Measurements from ENCODE around the gene GOLGA6C. TPM values are rescaled to one million over a fixed set of nuclear protein-coding genes. Genes with fewer than 3 reads are reported as not detected.
"Not testable (repeated sequence)": the region's sequence is repeated elsewhere in the genome, so short reads cannot be mapped to it uniquely, and the experiment has no call there.

GOLGA6C gene
- total and polyA plus RNA-seq, 5 experiments from 2014 or later, result not detected

DNA sequence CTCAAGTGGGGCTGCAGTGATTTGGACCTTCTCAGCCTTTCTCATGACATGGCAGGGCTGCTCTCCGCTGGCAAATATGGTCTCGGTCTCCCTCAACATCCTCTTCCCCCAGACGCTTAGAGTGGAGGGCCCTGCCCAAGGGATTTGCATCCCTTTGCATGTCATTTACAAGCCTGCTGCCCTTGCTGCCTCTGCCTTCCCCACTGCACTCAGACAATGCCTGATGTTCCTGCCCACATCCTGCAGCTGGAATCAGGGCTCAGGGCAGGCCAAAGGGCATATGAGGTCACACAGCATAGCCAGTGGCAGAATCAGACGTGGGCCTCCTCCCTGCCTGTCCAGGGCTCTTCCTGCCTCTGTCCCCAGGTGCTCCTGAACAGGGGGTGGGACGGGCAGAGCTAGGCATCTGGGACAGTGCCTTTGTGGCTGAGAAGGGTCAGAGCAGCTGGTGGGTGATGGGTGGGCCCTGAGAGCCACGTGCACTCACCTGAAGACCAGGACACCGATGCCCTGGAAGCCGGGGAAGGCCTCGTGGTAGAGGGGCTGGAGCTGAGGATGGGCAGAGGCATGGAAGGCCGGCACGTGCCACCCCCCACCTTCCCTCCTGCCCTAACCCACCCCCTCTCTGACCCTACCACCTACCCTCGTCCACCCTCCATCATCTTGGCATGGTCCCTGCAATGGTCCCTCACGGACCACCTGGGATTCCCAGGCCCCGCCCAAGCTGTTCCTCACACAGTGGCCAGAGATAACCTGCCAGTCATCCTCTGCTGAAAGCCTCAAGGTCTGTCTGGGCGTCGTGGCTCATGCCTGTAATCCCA is 27.4 kb upstream of the GOLGA6C start:
- no peaks in the 10 kb centered on the region for H3K36me3 Mint-ChIP-seq
- DNase-seq (peak in 1 of 10 donors; percentile 57), ATAC-seq (no peak)
- H3K4me1 Mint-ChIP-seq, result no peaks in the 10 kb centered on the region
- peaks cover 10 to 31% (median 13%) of the 10 kb centered on the region in 5 donors for H3K27me3 Mint-ChIP-seq
- no peaks in the 10 kb centered on the region for H3K9me3 Mint-ChIP-seq
- H3K27ac Mint-ChIP-seq, result peak overlapping the region in 1 of 10 donors; percentile 56
- POLR2A ChIA-PET, result no interaction called here
- no peak overlapping the region for H3K4me3 Mint-ChIP-seq

DNA sequence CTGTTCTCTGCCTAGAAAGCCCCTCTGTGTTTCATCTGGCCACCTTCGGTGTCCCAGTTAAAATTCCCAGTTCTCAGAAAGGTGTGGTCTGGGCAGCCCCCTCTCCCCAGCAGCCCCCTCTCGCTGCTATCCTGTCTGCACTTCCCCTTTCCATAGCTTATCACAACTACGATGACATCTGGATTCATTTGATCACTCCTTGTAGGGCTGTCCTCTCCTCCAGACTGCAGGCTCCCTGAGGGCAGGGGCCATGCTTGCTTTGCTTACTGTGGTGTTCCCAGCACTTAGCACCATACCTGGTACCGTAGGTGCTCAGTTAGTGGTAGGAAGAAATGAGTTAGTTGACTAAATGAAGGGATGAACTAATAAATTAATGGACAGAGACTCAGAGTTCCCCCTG is 26.3 kb upstream of the GOLGA6C start:
- ATAC-seq, result no peak
- no peak overlapping the region for H3K4me3 Mint-ChIP-seq
- no peaks in the 10 kb centered on the region for H3K36me3 Mint-ChIP-seq
- H3K27me3 Mint-ChIP-seq, result peaks cover 10 to 31% (median 13%) of the 10 kb centered on the region in 5 donors
- no peak for DNase-seq
- H3K27ac Mint-ChIP-seq, result no peak overlapping the region
- H3K9me3 Mint-ChIP-seq, result no peaks in the 10 kb centered on the region
- POLR2A ChIA-PET, result no interaction called here
- no peaks in the 10 kb centered on the region for H3K4me1 Mint-ChIP-seq

DNA sequence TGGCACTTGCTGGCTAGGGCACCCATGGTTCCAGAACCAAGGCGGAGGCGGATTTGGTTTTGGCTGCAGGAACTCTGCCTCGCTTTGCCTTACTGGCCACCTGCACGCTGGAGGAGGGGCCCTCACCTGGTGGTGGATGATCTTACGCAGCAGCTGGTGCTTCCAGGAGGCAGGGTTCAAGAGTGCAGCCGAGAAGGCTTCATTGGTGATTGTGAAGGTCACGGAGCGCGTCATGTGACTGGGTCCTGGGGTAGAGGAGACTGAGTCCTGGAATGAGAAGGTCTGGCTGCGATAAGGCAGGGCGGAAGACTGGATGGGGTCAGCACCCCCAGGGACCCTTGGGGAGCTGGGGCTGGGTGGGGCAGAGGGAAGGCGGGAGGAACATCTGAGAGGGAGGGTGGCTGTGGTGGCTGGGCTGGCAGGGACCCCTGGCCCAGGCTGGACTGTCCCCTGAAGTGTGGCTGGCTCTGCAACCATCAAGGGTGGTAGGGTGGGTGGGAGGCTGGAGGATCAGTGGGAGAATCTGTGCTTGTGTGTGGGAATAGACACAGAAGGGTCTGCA is 25.8 kb upstream of the GOLGA6C start:
- no peak for ATAC-seq
- H3K27ac Mint-ChIP-seq, result no peak overlapping the region
- H3K4me1 Mint-ChIP-seq, result no peaks in the 10 kb centered on the region
- POLR2A ChIA-PET, result no interaction called here
- H3K4me3 Mint-ChIP-seq, result no peak overlapping the region
- DNase-seq, result peak in 1 of 10 donors; percentile 60
- no peaks in the 10 kb centered on the region for H3K9me3 Mint-ChIP-seq
- H3K36me3 Mint-ChIP-seq, result no peaks in the 10 kb centered on the region
- peaks cover 10 to 31% (median 13%) of the 10 kb centered on the region in 5 donors for H3K27me3 Mint-ChIP-seq

DNA sequence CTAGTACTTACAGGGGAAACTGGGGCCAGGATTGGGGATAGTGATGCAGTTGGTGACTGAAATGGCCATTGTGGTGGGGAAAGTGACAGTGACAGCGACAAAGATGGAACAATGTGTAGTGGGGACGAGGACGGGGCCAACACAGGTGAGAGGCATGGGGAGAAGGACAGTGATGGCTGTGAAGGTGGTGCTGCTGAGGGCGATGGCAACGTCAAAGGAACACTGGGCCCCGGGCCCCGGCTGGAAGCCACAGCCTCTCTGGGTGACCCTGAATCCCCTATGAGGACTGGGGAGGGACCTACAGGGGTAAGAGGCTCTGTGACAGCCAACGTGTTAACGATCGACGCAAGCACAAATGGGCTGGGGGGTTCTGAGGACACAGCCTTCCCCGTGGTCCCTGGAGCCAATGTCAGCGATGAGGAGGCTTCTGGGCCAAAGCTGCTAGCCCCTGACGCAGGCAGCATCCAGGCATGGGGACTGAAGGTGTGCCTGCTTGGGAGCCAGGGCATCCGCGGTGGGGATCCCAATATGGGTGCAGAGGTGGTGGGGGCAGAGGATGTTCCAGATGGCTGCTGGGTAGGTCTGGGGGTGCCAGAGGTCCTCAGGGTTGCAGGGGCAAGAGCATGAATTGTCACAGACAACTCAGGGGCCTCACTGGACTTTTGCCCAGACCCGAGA is 25.2 kb upstream of the GOLGA6C start:
- POLR2A ChIA-PET, result no interaction called here
- Mint-ChIP-seq H3K9me3 (no peaks in the 10 kb centered on the region), H3K4me3 (no peak overlapping the region), H3K27ac (no peak overlapping the region), H3K4me1 (no peaks in the 10 kb centered on the region), H3K27me3 (peaks cover 10 to 31% (median 13%) of the 10 kb centered on the region in 5 donors), H3K36me3 (no peaks in the 10 kb centered on the region)
- ATAC-seq (no peak), DNase-seq (peak in 1 of 10 donors; percentile 50)

DNA sequence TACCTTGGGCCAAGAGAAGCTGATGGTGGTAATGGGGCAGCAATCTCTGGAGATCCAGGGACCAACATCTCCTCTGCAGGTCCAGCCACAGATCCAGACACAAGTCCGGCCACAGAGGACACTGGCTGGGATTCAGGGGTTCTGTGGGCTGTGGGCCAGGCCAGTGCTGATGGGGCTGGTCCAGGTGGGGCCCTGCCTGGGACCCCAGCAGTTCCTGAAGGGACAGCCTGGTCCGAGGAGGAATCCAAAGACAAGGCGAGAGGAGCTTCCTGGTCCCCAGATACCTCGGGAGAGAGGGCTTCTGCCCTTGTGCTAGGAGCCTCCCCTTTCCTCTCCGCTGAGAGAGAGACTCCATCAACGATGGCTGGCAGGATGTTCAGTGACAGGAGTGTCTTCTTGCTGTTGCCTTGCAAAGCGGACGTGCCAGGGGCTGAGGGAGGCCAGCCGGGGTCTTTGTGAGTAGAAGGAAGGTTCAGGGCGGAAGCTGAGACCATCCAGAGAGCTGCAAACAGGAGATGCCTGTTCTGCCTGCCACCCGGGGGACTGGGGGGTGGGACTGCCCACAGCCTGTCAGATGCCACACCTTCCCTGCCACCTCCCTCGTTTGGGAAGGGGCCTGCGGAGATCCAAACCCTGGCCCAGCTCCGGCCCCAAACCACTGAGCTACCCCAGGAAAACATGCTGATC is 24.5 kb upstream of the GOLGA6C start:
- Mint-ChIP-seq H3K4me3 (no peak overlapping the region), H3K27me3 (peaks cover 10 to 31% (median 13%) of the 10 kb centered on the region in 5 donors), H3K4me1 (no peaks in the 10 kb centered on the region), H3K27ac (no peak overlapping the region), H3K36me3 (no peaks in the 10 kb centered on the region), H3K9me3 (no peaks in the 10 kb centered on the region)
- DNase-seq, result peak in 1 of 10 donors; percentile 51
- no peak for ATAC-seq
- POLR2A ChIA-PET, result no interaction called here

DNA sequence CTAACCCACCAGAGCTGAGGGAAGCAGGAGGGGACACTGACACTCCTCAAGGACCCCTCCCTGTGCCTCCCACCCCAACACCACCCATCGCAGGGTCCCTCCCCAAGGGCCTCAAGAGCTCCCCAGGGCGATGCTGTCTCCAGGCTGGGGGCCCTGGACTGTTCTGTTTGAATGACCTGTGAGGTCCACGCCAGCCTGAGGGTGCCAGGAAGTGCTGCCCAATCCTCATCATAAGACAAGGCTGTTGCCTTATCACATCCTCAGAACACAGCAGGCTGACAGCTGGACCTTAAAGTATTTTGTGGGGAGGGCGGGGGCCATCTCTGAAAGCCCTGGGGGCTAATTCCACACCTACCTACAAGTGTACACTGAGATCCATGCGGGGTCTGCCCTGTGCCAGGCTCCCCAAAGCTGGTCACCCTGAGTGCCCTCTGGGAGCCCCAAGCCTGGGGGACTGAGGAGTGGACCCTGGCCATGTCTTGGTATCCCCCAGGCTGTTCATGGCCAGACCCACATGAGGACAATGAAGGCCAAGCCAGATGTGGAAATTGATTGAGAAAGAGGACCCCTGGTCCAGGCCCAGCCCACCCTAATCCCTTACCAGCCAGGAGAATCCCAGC is 23.8 kb upstream of the GOLGA6C start:
- POLR2A ChIA-PET, result no interaction called here
- Mint-ChIP-seq H3K4me3 (no peak overlapping the region), H3K27me3 (peaks cover 10 to 31% (median 14%) of the 10 kb centered on the region in 5 donors), H3K9me3 (no peaks in the 10 kb centered on the region), H3K4me1 (no peaks in the 10 kb centered on the region), H3K27ac (no peak overlapping the region), H3K36me3 (no peaks in the 10 kb centered on the region)
- DNase-seq (peak in 1 of 10 donors; percentile 10), ATAC-seq (no peak)

DNA sequence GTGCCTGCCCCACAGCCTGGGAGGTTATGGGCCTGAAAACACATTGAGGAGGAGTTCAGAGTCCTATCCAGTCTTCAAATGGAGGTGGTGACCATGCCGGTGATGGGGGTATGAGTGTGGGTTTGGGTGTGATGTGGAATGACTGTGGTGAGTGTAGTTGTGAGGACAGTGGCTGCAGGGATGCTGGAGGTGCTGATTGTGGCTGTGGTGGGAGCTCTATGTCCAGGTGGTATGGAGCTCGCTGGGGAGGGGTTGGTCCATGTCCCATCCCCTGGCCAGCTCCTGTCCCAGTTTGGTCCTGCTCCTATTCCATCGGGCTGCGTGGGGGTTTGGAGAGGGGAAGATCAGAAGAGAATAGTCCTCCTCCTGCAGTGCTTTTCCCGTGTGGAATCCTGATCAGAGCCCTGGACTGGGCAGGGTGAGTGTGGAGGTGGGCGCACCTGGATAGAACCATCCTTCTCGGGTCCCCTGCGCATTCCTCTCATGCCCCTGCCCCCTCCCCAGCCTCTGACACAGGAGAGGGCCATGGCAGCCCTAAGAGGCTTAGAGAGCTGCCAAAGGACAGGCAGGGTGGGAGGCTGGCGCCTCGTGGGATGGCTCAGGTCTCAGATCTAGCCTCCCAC is 23.0 kb upstream of the GOLGA6C start:
- Mint-ChIP-seq H3K9me3 (no peaks in the 10 kb centered on the region), H3K4me1 (no peaks in the 10 kb centered on the region), H3K27ac (no peak overlapping the region), H3K27me3 (peaks cover 10 to 31% (median 17%) of the 10 kb centered on the region in 5 donors), H3K36me3 (no peaks in the 10 kb centered on the region), H3K4me3 (no peak overlapping the region)
- ATAC-seq, result no peak
- DNase-seq, result peak in 1 of 10 donors; percentile 56
- POLR2A ChIA-PET, result no interaction called here

DNA sequence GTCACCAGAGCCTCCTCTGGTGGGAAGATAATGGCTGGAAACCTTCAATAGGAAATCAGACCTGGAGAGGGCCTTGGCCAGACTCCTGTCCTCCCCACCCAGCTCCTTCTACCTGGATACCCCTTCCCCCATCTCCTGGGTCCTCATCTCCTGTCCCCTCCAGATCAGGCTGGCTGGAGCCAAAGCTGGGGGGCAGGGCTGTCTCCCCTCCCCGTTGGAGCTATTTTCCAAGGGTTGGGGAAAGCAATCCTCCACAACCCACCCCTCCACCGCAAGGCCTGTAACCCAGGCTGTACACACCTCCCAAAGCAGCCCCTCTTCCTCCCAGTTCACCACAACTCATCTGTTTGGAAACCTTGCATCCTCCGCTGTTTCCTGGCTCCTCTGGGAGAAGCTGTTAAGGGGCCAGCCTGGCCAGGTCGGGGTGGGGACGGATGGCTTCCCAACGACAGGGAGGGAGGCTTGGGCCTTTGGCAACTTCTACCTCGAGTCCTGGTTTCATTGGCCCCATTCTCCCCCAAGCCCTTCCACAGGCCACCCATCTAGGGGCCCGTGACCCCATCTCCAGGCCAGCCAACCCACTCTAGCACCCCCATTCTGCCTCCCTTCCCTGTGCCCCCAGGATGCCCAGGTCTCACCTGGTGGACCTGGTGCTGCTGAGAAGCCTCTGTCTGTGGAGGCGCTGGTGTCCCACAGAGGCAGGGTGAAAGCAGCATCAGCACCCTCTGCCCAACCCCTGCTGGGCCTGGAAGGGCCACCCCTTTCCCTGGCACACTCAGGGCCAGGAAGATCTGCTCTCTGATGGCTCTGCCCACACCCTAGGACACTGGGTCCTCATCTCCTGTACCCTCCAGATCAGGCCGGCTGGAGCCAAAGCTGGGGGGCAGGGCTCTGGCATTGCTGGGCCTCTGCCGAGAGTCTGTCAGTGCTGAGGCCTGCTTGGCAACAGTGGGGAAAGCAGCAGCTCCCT is 22.1 kb upstream of the GOLGA6C start:
- POLR2A ChIA-PET, result no interaction called here
- Mint-ChIP-seq H3K4me3 (no peak overlapping the region), H3K27me3 (peaks cover 8 to 31% (median 20%) of the 10 kb centered on the region in 5 donors), H3K27ac (no peak overlapping the region), H3K36me3 (no peaks in the 10 kb centered on the region), H3K9me3 (no peaks in the 10 kb centered on the region), H3K4me1 (no peaks in the 10 kb centered on the region)
- DNase-seq (peak in 1 of 10 donors; percentile 62), ATAC-seq (no peak)

DNA sequence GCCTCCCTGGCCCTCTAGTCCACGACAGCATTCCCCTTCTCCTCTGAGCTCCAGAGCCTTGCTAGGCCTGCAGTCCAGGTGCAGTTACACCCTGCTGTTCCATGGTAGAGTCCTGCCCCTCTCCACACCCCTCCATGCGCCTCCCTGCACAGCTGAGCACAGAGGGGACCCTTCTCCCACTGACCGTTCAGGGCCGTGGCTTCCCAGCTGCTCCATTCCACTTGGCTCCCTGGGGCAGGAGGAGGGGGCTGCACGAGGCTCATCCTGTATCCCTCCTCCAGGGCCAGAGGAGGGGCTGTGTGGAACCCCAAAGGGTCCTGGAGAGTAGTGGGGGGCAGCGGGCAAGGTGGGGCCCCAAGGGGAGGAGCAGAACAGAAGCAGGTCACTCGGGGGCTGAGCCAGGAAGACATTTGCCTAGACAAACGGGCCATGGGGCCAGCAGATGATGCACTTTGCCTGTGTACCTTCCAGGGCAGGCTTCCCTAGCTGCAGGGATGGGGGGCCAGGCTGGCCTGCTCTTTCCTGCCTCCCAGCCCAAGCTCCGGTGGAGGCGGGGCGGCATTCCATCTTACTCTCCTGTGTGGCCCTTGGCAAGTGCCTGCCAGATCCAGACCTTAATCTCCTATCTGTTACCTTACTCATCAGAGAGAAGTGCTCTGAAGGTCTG is 20.7 kb upstream of the GOLGA6C start:
- peaks cover 8 to 19% (median 16%) of the 10 kb centered on the region in 5 donors for H3K27me3 Mint-ChIP-seq
- no peaks in the 10 kb centered on the region for H3K9me3 Mint-ChIP-seq
- H3K4me1 Mint-ChIP-seq, result no peaks in the 10 kb centered on the region
- ATAC-seq (no peak), DNase-seq (peak in 1 of 10 donors; percentile 35)
- POLR2A ChIA-PET, result no interaction called here
- H3K36me3 Mint-ChIP-seq, result no peaks in the 10 kb centered on the region
- no peak overlapping the region for H3K4me3 Mint-ChIP-seq
- H3K27ac Mint-ChIP-seq, result no peak overlapping the region

DNA sequence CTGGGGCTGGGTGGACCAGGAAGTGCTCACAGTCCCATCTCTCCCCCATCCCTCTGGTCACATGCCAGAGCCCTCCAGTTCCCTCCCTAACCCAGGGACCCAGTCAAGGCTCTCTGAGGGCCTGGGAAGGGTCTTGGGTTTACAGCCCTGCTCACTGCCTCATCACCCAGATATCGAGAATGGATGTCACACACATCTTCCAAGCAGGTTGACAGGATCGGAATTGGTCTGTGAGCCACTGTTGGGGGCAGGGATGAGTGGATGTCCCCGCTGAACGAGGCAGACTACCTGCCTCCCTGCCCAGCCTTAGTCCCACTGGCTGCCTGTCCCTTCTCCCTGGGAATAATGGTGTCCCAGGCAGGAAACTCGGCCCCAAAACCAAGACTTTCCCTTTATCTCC is 20.0 kb upstream of the GOLGA6C start:
- H3K4me3 Mint-ChIP-seq, result no peak overlapping the region
- H3K4me1 Mint-ChIP-seq, result no peaks in the 10 kb centered on the region
- DNase-seq (peak in 1 of 10 donors; percentile 27), ATAC-seq (no peak)
- no peaks in the 10 kb centered on the region for H3K9me3 Mint-ChIP-seq
- H3K27me3 Mint-ChIP-seq, result peaks cover 4 to 17% (median 12%) of the 10 kb centered on the region in 5 donors
- POLR2A ChIA-PET, result no interaction called here
- no peak overlapping the region for H3K27ac Mint-ChIP-seq
- H3K36me3 Mint-ChIP-seq, result no peaks in the 10 kb centered on the region

DNA sequence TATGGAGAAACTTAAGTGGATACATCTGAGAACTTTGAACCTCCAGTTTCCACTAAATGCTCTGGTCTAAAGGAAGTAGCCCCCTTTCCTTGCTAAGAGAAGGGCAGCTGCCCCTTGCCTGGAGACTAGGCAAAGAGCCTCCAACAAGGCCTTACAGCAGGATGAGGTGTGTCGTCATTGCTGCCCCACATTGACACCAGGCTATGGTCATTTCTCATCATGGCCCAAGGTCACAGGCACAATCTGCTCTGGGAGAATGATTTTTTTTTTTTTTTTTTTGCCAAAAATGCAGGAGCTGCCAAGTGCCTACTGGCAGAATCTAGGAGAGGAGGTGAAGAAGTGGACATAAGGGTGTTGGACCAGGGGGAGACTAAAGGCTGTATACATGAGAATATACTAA is 12.4 kb upstream of the GOLGA6C start:
- peaks cover 3 to 16% (median 5%) of the 10 kb centered on the region in 5 donors for H3K27me3 Mint-ChIP-seq
- H3K27ac Mint-ChIP-seq, H3K9me3 Mint-ChIP-seq, H3K4me1 Mint-ChIP-seq, H3K4me3 Mint-ChIP-seq, DNase-seq, ATAC-seq, H3K36me3 Mint-ChIP-seq, POLR2A ChIA-PET: not testable (repeated sequence)

Measured in naive thymus-derived CD8-positive, alpha-beta T cell (primary cell).